AG04449 (cell line): Measurements from ENCODE around the gene PAIP2B.

Source experiments
- CTCF ChIA-PET: fragments of 350-600 bp; formaldehyde crosslinking; extraction: SDS; loops from one replicate; lab custom pipeline; 2021; ENCODE audit warnings: antibody characterized with exemption; lab: Yijun Ruan, JAX
- POLR2A ChIA-PET: fragments of 400-600, 350-600 bp; formaldehyde crosslinking; extraction: SDS; loops from one replicate; lab custom pipeline; 2020; ENCODE audit warnings: antibody characterized with exemption, inconsistent platforms; lab: Yijun Ruan, JAX
- DNase-seq: peaks from one replicate; pipeline ENCODE4 v3.0.0-alpha.2; 2010; ENCODE audit warnings: low read depth, low spot score
- H3K4me3 ChIP-seq: 2 replicates; pipeline ENCODE4 v1.5.1; 2011; ENCODE audit warnings: low read depth, mild to moderate bottlenecking, control low read depth, low read length
- TF ChIP-seq, protein P1 (sequence below): IDR thresholded peaks from one replicate; pipeline ENCODE4 v1.5.1; 2011; ENCODE audit warnings: mild to moderate bottlenecking, moderate library complexity, low read length, control low read depth, inconsistent platforms; ENCODE audit not compliant: insufficient read depth; ENCODE audit errors: missing control alignments

The PAIP2B gene

DNA sequence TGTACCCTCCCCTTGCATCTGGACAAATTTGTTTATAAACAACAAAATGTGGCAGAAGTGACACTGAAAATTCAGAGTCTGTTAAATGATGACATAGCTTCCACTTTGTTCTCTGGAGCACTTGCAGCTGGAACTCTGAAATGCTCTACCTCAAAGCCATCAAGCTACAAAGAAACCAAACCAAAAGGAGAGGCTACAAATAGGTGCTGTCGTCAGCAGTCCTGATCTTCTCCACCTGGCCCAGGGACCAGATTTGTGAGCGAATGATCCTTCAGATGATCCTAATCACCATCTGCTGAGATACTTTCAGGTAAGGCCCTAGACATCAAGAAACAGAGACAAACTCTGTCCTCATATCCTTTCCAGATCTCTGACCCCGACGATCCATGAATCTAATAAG is 27.9 kb upstream of the PAIP2B start:
- no peak for DNase-seq
- no peak overlapping the region for H3K4me3 ChIP-seq
- ChIA-PET POLR2A (no interaction called here), CTCF (no interaction called here)
- TF ChIP-seq, protein P1, sequence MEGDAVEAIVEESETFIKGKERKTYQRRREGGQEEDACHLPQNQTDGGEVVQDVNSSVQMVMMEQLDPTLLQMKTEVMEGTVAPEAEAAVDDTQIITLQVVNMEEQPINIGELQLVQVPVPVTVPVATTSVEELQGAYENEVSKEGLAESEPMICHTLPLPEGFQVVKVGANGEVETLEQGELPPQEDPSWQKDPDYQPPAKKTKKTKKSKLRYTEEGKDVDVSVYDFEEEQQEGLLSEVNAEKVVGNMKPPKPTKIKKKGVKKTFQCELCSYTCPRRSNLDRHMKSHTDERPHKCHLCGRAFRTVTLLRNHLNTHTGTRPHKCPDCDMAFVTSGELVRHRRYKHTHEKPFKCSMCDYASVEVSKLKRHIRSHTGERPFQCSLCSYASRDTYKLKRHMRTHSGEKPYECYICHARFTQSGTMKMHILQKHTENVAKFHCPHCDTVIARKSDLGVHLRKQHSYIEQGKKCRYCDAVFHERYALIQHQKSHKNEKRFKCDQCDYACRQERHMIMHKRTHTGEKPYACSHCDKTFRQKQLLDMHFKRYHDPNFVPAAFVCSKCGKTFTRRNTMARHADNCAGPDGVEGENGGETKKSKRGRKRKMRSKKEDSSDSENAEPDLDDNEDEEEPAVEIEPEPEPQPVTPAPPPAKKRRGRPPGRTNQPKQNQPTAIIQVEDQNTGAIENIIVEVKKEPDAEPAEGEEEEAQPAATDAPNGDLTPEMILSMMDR, result no peak

DNA sequence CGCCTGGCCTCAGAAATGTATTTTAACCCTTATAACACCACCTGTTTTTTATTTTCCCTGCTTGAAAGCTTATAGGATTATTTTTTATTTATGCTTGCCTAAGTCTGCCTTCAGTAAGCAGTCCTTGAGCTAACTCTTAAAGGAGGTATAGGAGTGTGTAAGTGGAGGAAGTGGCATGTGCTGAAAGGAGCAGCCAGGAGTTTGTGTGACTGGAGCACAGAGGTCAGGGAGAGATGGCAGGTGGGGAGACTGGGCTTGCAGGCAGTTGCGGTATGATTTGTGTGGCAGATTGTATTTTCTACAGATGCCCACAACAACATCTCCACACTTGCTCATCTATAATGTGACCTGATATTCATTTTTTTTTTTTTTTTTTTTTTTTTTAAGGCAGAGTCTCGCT is 27.2 kb upstream of the PAIP2B start:
- POLR2A ChIA-PET, result no interaction called here
- TF ChIP-seq, protein P1, result no peak
- no peak for DNase-seq
- CTCF ChIA-PET, result no interaction called here
- H3K4me3 ChIP-seq, result no peak overlapping the region

DNA sequence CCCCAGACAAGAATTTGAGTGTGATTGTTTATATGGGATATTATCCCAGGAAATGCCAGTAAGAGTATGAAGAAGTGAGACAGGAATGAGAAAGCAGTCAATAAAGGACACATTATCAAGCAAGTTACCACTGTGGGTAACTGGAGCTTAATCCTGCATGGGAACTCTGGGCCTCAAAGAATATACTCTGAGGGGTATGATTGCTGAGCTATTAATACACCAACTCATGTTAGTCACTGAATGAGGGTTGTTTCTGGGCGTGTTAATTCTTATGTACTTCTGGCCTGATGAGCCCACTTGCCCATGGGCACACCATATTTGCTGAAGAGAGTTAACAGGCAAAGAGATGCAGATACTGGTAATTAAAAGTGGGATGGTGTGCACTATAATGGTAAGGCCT is 26.6 kb upstream of the PAIP2B start:
- ChIA-PET POLR2A (no interaction called here), CTCF (interaction anchor here (1.2 kb wide), 1 partner anchor 257 kb away, joined by 3 read pairs; no protein-coding TSS in a partner anchor)
- no peak for DNase-seq
- H3K4me3 ChIP-seq, result no peak overlapping the region
- TF ChIP-seq, protein P1, result no peak

DNA sequence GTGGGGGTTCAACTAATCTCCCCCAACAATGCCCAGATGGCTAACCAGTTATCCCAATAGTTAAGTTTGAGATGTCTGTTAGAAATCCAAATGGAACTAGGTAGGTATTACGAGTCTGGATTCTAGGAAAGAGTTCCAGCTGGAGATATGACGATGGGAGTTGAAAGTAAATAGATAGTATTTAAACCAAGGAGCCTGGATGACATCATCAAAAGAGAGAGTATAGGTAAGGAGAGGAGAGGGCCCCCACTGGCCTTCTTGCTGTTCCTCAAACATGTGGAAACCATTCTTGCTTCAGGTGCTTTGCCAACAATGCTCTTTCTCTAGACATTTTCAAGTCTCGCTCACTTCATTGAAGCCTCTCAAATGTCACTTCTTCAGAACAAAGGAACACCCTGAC is 26.0 kb upstream of the PAIP2B start:
- no peak for DNase-seq
- H3K4me3 ChIP-seq, result no peak overlapping the region
- POLR2A ChIA-PET, result no interaction called here
- TF ChIP-seq, protein P1, result no peak
- CTCF ChIA-PET, result interaction anchor here (1.2 kb wide), 1 partner anchor 258 kb away, joined by 3 read pairs; no protein-coding TSS in a partner anchor

DNA sequence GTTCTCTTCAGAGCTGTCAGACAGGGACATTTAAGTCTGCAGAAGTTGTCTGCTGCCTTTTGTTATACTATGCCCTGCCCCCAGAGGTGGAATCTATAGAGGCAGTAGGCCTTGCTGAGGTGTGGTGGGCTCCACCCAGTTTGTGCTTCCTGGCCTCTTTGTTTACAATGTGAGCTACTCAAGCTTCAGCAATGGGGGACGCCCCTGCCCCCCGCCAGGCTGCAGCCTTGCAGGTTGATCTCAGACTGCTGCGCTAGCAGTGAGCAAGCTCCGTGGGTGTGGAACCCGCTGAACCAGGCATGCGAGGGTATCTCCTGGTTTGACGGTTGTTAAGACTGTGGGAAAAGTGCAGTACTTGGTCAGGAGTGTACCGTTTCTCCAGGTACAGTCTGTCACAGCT is 24.0 kb upstream of the PAIP2B start:
- CTCF ChIA-PET, result no interaction called here
- no peak for DNase-seq
- TF ChIP-seq, protein P1, result no peak
- no peak overlapping the region for H3K4me3 ChIP-seq
- POLR2A ChIA-PET, result no interaction called here

DNA sequence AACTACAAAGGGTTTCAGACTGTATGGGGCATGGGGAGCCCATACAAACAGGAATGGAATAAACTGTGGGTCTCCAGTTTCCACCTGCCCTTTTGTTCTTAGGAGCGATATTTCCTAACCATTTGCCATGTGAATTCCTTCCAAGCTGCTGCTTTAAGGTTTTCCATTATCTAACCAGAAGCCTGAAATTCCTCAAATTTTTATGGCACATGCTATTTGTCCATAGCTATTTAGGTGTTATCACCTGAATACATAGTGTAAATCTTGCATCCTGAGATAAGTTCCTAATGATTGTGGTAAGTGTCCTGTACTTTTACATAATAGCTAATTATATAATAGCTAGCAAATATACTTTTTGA is 17.4 kb upstream of the PAIP2B start:
- H3K4me3 ChIP-seq, result no peak overlapping the region
- TF ChIP-seq, protein P1, result no peak
- ChIA-PET CTCF (no interaction called here), POLR2A (no interaction called here)
- DNase-seq, result no peak
